ENCODE measurements around the gene FGD4.
A peak's percentile ranks its signal among the peaks of the same experiment; 100 is the strongest.

Gene FGD4

DNA sequence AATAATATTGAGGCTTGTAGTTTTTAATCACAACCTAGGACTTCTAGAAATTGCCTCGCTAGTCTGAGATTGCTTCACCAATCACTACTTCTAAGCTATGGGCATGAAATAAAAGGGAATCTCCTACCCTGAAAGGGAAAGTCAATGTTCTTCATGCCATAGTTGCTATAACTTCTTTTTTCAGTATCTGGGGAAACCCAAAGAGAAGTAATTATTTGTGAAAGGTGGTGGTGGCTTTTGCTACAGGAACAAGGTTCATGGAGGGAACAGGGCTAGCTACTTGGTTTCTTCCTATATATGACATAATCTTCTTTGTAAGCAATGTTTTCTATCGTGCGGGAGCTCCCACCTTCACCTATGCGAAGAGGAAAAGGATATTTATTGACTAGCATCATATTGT lies 218.2 kb downstream of the FGD4 start:
- no peak for DNase-seq

DNA sequence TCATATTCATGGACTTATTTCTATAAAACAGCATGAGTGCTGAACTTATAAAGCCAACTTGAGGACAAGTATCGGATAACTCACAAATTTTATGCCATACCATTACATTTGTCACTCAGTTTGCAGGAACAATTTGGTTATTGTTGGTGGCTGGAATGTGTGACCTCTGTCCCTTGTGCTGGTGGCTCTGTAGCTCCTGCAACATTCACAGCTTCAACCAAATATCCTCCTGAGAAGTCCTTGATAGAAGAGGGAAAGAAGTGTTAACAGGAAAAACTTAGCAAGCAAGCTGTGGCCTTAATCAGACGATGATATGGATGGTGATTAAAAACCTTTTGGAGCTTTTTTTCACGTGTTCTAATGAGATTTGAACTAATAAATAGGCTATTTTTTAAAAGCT lies 218.8 kb downstream of the FGD4 start:
- DNase-seq = no peak

DNA sequence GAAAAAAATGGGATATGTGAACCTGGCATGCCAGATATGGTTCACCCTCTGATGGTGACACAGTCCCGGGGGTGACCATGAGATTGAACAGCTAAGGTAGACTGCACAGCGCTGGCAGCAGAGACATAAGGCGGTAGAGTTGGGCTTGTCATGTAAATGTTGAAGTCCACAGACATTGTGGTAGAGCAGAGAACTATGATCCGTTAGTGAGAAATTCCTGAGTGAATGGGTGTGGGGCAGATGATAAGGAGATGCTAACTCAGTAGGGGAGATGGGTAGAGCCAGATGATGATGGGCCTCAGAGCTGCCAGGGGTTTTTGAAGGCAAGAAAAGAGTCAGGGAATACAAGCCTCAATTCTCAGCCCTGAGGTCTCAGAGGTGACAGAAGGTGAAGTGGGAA lies 228.6 kb downstream of the FGD4 start:
- no peak for DNase-seq

DNA sequence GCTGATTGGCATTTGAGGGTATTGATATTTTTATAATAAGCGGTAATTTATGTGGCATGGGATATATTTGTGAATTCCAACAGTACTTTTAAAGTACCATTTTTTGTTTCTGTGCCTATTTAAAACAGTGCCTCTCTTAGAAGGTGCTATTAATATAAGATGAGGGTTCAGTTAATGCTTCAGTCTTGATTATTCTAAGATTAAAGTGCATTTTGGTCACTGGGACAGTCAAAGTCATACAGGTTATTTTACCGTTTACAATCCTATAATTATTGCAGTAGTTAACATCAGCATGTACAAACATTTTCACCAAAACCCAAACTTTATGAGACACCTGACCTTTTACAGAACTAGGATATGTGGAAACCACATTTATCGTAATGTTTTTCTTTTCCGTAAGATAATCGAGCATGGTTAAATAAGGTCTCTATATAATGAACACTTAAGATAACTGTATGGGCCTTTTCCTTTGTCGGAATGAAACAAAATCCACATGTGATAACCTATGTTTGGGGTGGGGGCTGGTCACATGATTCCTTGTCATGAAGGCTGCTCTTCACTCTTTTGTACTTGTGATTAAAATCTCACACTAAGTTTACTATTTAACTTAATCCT lies 242.0 kb downstream of the FGD4 start:
- DNase-seq = no peak

DNA sequence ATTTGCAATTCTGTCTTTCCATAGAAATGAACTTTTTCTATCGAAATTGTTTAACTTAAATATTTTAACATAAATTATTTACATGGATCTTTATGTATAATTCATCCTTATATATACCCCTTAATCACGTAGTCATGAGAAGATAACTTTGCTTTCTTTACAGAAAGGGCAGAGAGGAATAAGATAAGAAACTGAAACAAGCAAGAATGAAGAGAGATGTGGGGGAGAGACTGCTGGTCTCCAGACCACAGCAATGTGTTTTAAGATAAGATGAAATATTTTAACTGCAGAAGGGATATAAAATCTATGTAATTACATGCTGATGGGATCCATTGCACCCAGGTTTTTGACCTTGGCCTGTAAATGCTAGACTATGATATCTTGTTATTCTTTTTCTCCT lies 245.1 kb downstream of the FGD4 start:
- DNase-seq = no peak

DNA sequence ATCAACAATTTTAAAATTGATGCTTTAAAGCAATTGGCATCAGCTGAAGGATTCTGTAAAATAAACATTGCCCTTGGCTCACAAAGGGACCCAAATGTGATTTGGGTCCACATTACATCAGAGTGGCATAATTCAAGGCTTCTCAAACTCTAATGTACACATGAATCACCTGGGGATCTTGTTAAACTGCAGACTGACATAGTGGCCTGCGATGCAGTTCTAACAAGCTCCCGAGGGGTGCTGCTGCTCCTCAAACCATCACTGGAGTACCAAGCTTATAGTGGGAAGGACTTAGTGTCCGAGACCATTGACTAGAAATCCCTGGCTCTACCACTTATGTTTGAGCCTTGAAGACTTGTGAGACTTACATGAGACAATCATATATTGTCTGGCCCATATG lies 247.9 kb downstream of the FGD4 start:
- no peak for DNase-seq

DNA sequence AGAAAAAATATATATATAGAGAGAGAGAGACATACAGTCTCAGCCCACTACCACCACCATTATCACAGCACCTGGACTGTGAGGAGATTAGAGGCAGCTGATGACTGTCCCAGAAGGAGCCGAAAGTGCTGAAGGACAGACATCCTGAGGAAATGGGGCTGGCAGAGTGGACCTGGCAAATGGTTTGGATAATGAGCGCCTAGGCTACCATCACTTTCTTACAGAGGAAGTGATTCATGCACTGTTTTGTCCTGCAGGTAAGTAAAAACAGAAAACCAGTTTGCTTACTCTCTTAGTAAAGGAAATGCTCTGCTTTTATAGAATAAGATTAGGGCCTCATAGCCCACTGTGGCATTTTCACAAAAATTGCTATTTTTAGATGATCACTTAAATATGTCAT lies 251.2 kb downstream of the FGD4 start:
- DNase-seq = no peak

DNA sequence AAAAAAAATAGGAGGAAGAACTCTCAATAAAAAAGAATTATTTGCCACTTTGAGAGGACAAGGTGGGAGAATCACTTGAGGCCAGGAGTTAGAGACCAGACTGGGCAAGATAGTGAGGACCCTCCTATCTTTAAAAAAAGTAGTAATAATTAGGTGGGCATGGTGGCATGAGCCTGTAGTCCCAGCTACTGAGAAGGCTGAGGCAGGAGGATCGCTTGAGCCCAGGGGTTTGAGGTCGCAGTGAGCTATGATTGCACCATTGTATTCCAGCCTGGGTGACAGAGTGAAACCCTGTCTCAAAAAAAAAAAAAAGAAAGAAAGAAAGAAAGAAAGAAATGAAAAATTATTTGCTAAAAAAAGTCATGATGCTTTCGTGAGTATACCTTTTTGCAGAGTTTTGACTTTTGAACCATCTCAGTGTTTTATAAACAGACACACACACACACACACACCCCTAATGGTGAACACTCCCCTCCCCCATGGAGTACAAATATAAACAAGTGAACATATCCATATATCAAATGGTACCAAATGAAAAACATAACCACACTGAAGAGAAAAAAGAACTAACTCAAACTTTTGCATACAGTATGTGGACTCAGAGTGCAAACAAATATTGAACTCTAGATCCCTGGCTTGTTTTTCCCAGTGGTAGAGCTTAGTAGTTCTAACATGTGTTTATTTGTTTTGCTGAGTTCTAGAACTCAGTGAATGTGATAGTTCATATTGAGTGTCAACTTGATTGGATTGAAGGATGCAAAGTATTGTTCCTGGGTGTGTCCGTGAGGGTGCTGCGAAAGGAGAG lies 252.0 kb downstream of the FGD4 start:
- no peak for DNase-seq

DNA sequence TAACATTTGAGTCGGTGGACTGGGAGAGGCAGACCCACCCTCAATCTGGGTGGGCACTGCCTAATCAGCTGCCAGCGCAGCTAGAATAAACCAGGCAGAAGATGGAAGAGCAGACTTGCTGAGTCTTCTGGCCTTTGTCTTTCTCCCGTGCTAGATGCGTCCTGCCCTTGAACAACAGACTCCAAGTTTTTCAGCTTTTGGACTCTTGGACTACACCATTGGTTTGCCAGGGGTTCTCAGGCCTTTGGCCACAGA lies 252.5 kb downstream of the FGD4 start:
- no peak for DNase-seq

DNA sequence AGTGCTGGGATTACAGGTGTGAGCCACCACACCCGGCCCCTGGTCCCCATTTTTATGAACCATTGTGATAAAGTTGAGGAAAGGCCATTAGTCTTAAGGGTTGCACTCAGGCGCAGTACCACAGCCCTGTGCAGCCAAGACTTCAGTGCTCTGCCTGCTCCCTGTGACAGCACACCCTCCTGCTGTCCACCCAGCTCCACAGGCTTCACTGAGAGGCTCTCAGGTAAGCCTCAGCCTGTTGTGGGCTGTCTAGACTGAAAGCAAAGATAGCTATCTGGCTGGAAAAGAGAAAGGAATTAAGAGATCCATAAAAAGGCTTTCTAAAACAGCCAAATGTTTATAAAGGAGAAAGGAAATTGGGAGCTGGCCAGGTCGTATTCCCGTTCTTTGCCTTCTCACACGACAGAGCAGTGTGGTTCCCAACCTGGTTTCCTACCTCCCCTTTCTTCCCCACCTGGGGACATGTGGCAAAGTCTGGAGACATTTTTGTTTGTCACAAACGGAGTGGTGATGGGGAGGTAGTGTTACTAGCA lies 260.6 kb downstream of the FGD4 start:
- no peak for DNase-seq

DNA sequence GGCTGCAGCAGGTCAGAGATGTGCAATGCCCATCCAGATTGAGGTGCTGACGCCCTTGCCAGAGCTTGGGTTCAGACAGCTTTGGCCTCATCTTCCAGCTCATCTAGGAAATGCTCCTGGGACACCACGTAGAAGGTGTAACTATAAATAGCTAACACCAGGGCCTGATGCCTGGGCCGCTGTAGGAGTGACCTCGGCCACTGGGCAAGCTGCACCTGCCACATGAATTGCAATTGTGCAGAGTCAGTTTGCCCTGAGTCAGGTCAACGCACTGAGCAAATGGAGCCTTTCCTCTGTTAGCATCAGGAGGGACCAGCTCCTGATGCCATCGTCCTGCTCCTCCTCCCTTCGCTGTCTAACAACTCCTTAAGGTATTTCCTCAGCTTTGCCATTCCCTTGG lies 262.3 kb downstream of the FGD4 start:
- DNase-seq = no peak

DNA sequence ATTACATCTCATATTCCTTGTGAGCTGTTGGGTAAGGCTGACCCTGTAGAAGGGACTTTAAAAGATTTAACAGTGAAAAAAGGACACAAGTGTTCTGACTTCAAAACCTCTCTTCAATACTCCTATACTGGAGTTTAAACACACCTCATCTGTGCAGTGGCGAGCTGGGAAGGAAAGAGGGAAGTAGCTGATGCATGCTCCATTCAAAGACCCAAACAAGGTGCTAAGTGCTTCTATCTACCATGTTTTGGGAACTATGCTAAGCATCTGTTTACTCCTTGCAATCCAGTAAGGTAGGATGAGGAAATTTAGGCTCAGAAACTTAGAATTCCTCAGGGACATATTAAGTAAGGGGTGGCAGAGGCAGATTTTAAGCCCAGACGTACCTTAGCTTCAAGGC lies 263.3 kb downstream of the FGD4 start:
- no peak for DNase-seq

DNA sequence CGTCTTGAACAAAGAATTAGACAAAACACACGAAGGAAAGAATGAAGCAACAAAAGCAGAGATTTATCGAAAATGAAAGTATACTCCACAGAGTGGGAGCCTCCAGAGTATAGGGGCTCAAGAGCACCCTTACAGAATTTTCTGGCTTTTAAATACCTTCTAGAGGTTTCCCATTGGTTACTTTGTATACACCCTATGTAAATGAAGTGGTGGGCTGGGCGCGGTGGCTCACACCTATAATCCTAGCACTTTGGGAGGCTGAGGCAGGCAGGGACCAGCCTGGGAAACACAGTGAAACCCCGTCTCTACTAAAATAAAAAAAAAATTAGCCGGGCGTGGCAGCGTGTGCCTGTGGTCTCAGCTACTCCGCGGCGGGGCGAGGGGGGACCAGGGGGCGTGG lies 266.7 kb downstream of the FGD4 start:
- DNase-seq = no peak

DNA sequence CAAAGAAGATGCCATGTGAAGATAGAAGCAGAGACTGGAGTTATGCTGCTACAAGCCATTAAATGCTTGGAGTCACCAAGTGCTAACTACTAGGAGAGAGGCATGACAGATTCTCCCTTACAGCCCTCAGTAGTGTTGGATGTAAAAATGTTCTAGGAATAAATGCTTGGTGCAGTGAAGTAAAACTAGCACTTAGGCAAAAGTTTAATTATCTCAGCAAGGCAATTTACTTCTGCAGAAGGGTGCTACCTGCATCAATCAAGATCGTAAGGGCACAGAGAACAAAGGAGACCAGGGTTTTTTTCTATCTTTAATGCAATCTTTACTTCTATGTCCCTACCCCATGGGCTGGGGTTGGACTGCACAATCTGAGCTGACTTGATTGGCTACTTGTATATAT lies 270.2 kb downstream of the FGD4 start:
- DNase-seq = no peak

DNA sequence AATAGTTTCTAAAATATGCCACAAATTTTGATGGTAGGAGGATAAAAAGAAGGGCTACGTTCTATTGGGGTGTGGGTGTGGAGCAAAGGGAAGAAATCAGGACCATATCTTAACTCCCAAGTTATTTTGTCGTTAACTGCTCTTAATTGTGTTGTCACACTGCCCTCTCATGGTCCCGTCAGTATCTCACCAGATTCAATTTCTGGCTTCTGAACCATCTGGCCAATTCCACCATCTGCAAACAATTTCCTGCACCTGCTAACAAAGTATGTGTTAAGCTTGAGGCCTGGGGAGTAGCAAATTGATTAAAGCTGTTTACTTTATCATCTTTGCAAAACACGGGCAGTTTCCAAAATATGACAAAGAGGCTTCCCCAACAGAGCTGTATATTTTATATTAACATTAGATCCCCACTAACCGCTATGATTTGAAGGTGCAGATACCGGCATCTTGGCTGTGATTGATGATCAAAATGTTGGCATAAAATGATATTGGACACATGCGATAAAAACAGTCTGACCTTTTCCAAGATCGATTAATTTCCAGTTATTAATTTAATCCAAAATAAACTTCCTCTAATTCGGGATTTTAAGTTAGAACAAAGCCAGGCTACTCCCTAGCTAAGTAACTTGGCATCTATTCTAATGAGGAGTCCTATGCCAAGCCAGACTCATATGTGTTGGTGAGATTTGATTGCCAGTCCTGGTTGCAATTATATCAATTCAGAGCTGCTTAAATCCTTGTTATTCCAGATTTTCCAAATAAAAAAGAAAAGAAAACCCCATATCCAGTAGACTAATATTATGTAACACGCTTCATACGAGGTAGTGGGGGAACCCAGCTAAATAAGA lies 272.8 kb downstream of the FGD4 start:
- DNase-seq = peak; percentile 15

DNA sequence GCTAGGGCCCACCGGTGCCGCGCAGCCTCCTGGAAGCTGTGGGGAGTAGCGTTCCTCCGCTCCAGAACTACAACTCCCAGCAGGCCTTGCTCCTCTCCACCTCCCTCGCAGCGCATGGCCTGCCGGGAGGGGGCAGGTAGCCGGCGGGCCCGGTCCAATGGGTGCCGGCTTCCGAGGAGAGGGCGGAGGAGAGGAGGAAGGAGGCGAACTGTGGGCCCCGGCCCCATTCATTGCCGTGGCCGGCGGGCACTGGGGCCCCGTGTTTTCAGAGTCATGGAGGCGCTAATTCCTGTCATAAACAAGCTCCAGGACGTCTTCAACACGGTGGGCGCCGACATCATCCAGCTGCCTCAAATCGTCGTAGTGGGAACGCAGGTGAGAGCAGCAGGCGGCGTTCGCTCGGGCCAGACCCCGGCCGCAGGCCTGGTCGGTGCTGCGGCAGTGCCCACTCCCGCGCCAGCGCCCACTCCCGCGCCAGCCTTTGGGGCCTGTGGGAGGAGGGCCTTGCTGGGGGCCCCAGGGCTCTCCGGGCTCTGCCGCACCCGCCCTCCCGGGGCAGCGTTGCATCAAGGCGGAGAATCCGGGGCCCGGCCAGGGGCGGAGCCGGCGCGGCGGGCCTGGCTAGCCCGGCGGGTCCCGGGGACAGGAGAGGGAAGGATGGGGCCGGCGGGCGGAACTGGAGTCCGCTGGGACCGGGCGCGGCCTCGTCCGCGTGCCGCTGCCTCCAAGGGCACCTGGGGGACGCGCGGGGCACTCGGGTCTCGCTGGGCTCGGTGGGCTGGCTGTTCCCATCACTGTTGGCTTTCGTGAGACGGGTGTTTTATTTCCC lies 279.9 kb downstream of the FGD4 start, which contains the start of gene DNM1L:
Gene DNM1L, plus strand, starts transcription at position 211 of the 829 bp plus-strand sequence. Its CDS starts 63 bp downstream, at position 274.
- DNase-seq = peak; percentile 91

DNA sequence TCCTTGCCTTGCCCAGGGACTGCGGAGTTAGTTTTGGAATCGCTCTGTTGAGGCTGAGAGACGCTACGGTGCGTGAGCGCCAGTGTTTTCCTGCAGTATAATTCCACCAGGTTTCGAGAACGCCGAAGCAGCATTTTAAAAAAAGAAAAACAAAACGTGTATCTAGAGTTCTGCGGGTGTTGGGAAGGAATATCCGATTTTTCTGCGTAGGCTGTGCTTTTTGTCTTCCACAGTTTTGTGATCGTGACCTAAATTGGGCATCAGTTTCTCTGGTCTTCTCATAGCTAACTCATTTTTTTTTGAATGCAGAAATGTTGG lies 280.5 kb downstream of the FGD4 start:
- no peak for DNase-seq

DNA sequence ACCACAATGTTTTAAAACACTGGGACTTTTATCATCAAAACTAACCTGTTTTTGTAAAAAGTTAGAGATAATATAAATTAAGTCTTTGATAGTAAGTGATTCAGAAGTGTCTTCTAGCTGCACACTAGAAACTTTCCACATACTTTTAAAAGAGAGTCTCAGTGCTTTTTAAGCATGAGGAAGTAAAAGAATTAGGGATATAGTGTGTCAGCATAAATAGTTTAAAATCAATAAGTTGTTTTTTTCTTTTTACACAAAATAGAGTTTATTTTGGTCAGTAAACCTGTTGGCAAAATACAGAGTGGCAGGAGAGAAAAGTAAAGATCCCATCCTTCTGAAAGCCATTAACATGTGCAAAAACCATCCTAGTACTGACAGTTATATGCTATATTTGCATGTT lies 281.4 kb downstream of the FGD4 start:
- DNase-seq = no peak

DNA sequence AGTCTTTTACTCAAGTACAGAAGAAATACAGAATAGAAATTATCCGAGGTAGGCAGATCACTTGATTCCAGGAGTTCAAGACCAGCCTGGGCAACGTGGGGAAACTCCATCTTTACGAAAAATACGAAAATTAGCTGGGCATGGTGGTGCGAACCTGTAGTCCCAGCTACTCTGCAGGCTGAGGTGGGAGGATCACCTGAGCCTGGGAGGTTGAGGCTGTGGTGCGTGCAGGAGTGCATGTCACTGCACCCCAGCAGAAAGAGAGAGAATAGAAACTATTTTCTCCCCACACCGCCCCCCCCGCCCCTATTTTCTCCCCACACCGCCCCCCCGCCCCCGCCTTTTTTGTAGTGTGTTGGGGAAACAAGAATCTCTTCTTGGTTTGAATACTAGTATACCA lies 281.9 kb downstream of the FGD4 start:
- DNase-seq = no peak

DNA sequence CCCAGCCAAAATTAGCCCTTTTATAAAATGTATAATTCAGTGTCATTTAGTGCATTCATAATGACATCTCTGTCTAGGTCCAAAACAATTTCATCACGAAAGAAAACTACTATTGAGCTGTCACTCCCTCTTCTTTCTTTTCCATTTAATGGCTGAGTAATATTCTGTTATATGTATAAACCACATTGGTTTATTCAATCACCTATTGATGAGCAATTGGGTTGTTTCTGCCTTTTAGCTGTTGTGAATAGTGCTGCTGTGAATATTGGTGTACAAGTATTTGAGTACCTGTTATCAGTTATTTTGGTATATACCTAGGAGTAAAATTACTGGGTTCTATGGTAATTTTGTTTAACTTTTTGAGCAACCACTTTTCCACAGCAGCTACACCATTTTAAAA lies 287.0 kb downstream of the FGD4 start:
- no peak for DNase-seq

DNA sequence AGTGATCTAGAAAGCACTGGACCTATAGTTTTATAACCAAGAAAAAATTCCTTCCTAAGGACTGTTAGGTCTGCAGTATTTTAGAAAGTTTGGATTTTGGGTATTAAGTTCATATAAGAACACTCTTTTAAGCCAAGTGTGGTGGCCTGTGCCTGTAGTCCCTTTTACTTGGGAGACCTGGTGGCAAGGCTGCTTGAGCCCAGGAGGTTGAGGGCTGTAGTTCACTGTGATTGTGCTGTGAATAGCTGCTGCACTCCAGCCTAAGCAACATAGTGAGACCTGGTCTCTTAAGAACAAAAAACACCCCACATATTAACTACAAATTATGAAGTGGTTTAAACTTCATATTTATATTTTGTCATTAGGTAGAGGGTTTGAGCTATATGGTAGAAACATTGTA lies 289.4 kb downstream of the FGD4 start:
- no peak for DNase-seq

DNA sequence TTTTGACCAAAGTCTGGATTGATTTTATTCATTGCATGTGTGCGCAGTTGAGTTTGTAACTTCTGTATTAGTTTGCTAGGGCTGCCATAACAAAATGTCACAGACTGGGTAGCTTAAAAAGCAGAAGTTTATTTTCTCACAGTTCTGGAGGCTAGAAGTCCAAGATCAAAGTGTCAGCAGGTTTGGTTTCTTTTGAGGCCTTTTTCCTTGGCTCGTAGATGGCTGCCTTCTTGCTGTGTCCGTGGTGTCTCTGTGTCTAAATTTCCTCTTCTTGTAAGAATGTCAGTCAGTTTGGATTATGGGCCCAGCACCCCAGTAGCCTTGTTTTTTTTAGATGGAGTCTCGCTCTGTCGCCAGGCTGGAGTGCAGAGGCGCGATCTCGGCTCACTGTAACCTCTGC lies 291.6 kb downstream of the FGD4 start:
- no peak for DNase-seq

DNA sequence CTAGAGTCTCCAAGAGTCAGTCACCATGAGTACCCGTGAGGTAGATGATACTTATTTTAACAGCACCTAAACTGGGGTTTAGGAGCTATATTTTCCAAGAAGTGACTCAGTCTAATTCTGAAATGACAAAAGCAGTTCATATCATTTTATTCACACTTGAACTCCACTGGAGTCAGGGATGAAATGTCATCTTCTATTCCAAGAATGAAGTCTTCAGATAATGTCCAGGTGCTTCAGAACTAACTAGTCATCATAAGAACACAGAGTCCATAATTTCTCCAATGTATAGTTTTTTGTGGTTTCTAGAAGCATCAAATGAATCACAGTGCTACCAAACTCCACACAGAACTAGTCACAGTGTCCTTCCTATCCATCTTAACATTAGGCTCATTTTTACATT lies 293.0 kb downstream of the FGD4 start:
- no peak for DNase-seq

All from CD4-positive, alpha-beta T cell treated with Interleukin-4 for 4 hours (primary cell).